T-helper 17 cell (primary cell): ENCODE results near the gene HMCN2. TPM values are rescaled to one million over a fixed set of nuclear protein-coding genes. Genes with fewer than 3 reads are reported as not detected.

ENCODE experiments used
- ATAC-seq: fragments of 150-1000 bp; cut with Tn5 transposase; 2 replicates; pipeline ENCODE4 v1.10.0; 2021; ENCODE audit warnings: mild to moderate bottlenecking, moderate library complexity
- DNase-seq, 3 donors: peaks; one replicate each; pipeline versions ENCODE4 v3.0.0 to v3.0.0-alpha.2; 2020 to 2021
- H3K9me3 ChIP-seq: one replicate; pipeline ENCODE4 v1.7.0; 2013; ENCODE audit warnings: low read length, mild to moderate bottlenecking; ENCODE audit not compliant: control insufficient read depth, poor library complexity, severe bottlenecking
- H3K27ac Mint-ChIP-seq: one replicate; pipeline ENCODE4 v1.8.0; 2022; ENCODE audit warnings: mild to moderate bottlenecking, moderate library complexity, mixed read lengths
- H3K27me3 Mint-ChIP-seq: one replicate; pipeline ENCODE4 v1.8.0; 2022; ENCODE audit warnings: mixed read lengths
- H3K36me3 Mint-ChIP-seq: one replicate; pipeline ENCODE4 v1.8.0; 2022; ENCODE audit warnings: low read depth, mixed read lengths
- H3K4me1 Mint-ChIP-seq: one replicate; pipeline ENCODE4 v1.8.0; 2022; ENCODE audit warnings: mild to moderate bottlenecking, mixed read lengths
- H3K4me3 Mint-ChIP-seq: one replicate; pipeline ENCODE4 v1.8.0; 2022; ENCODE audit warnings: mild to moderate bottlenecking, moderate library complexity, mixed read lengths
- total RNA-seq, 4 donors: library from RNA in 2 of 4; stranded (reverse) in 2 of 4; gene quantifications; one replicate each; pipeline ENCODE4 v1.2.3 and lab custom pipeline; 2022 to 2026

HMCN2 gene
- total RNA-seq, result under 1 TPM in 1 of 2 donors, not detected in 1; 0.12 TPM
- total RNA-seq (lab: John Stamatoyannopoulos, UW), result 0 to 0.46 reads per million in 2 donors

DNA sequence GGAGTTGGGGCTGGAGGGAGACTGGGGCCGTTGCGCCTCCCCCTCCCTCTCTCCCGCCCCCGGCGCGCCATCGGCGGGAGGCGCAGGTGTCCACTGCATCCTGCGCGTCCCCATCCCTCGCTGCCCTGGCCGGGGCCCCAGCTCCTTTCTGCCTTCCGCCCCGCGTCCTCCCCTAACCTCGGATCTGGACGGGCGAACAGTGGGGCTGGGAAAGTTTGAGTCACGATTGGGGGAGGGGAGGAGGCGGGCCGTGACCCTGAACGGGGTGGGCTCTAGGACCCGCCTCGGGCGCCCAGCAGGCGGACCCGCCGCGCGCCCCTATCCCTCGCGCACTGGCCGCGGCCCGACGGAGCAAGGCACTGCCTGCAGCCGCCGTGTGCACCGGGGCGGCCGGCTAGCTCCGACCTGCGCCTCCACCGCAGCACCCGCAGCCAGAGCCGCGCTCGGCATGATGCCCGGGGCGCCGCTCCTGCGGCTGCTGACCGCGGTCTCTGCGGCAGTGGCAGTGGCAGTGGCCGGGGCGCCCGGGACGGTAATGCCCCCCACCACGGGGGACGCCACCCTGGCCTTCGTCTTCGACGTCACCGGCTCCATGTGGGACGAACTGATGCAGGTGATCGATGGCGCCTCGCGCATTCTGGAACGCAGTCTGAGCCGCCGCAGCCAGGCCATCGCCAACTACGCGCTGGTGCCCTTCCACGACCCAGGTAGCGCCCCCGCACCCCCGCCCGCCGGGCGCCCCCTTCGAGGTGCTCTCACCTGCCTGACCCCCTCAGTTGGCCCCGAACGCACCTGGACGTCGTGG lies at the start of gene HMCN2:
Gene HMCN2 (plus strand): TSS at position 330 of the 805 bp plus-strand sequence. CDS start 119 bp downstream, at position 449.
- Mint-ChIP-seq H3K27ac (no peak within 1 kb of the TSS), H3K4me1 (peaks cover 13% of the 10 kb centered on the region), H3K4me3 (peak within 1 kb of the TSS; percentile 71), H3K36me3 (peaks cover 7% of the 10 kb centered on the region), H3K27me3 (peaks cover 71% of the 10 kb centered on the region)
- DNase-seq (no peak), ATAC-seq (no peak)
- H3K9me3 ChIP-seq, result no peaks in the 10 kb centered on the region

- DNase-seq, result no peak
- H3K27me3 Mint-ChIP-seq, result no peaks in the 10 kb centered on the region
- H3K27ac Mint-ChIP-seq, result no peak overlapping the region
- H3K9me3 ChIP-seq, result no peaks in the 10 kb centered on the region
- no peak overlapping the region for H3K4me3 Mint-ChIP-seq
- no peaks in the 10 kb centered on the region for H3K4me1 Mint-ChIP-seq
- ATAC-seq, result no peak
- no peaks in the 10 kb centered on the region for H3K36me3 Mint-ChIP-seq
Measured at GRCh38 chr9:130217838-130218237, 47.7 kb upstream of the HMCN2 start.

DNA sequence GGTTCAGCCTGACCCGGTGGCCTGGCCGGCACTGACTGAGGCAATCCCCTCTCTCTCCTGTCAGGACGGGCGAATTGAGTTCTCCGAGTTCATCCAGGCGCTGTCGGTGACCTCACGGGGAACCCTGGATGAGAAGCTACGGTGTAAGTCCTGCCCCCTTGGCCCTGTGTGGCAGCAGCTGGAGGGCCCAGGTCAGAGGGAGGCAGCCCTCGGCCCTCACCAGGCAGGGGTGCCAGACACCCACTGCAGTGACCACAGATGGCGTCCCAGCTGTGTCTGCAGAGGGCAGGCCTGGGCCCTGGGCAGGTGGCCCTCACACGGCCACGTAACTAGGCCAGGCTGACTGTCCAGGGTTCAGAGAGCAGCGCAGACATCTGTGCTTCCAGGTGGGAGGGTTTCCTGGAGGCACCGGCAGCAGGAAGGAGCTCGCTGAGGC lies 45.9 kb upstream of the HMCN2 start:
- H3K27me3 Mint-ChIP-seq, result no peaks in the 10 kb centered on the region
- DNase-seq (no peak), ATAC-seq (no peak)
- H3K36me3 Mint-ChIP-seq, result no peaks in the 10 kb centered on the region
- H3K27ac Mint-ChIP-seq, result no peak overlapping the region
- H3K4me1 Mint-ChIP-seq, result no peaks in the 10 kb centered on the region
- no peak overlapping the region for H3K4me3 Mint-ChIP-seq
- no peaks in the 10 kb centered on the region for H3K9me3 ChIP-seq

- H3K4me1 Mint-ChIP-seq, result no peaks in the 10 kb centered on the region
- ATAC-seq (no peak), DNase-seq (no peak)
- H3K27ac Mint-ChIP-seq, result no peak overlapping the region
- no peaks in the 10 kb centered on the region for H3K9me3 ChIP-seq
- no peaks in the 10 kb centered on the region for H3K27me3 Mint-ChIP-seq
- H3K36me3 Mint-ChIP-seq, result no peaks in the 10 kb centered on the region
- no peak overlapping the region for H3K4me3 Mint-ChIP-seq
Measured at GRCh38 chr9:130220352-130220751, 45.2 kb upstream of the HMCN2 start.

DNA sequence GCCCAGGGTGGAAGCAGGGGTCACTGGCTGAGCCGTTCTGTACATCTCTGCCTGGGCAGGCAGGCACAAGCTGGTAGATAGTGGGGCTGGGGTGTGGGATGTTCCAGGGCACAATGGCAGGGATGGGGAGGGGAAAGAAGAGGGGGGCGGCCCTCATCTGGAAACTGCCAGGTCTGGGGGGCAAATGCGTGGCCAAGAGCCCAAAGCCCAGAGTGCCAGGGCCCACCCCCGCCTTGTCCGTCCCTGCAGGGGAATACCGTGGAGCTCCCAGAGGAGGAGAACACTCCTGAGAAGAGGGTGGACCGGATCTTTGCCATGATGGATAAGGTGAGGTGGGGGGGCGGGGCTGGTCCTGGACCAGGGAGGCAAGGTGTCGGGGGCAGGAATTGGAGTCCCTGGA lies 42.7 kb upstream of the HMCN2 start:
- peaks cover under 1% of the 10 kb centered on the region for H3K9me3 ChIP-seq
- H3K4me3 Mint-ChIP-seq, result no peak overlapping the region
- H3K4me1 Mint-ChIP-seq, result no peaks in the 10 kb centered on the region
- no peak overlapping the region for H3K27ac Mint-ChIP-seq
- ATAC-seq (no peak), DNase-seq (no peak)
- H3K27me3 Mint-ChIP-seq, result no peaks in the 10 kb centered on the region
- no peaks in the 10 kb centered on the region for H3K36me3 Mint-ChIP-seq

GRCh38 chr9:130225071-130225470 lies 40.5 kb upstream of the HMCN2 start:
- no peaks in the 10 kb centered on the region for H3K4me1 Mint-ChIP-seq
- H3K9me3 ChIP-seq, result peaks cover 4% of the 10 kb centered on the region
- H3K27ac Mint-ChIP-seq, result no peak overlapping the region
- DNase-seq (no peak), ATAC-seq (no peak)
- no peaks in the 10 kb centered on the region for H3K27me3 Mint-ChIP-seq
- H3K4me3 Mint-ChIP-seq, result no peak overlapping the region
- no peaks in the 10 kb centered on the region for H3K36me3 Mint-ChIP-seq

- Mint-ChIP-seq H3K36me3 (no peaks in the 10 kb centered on the region), H3K27ac (no peak overlapping the region), H3K4me1 (no peaks in the 10 kb centered on the region), H3K4me3 (no peak overlapping the region), H3K27me3 (no peaks in the 10 kb centered on the region)
- peaks cover 4% of the 10 kb centered on the region for H3K9me3 ChIP-seq
- ATAC-seq (no peak), DNase-seq (no peak)
Measured at GRCh38 chr9:130225586-130225985, 40.0 kb upstream of the HMCN2 start.

- Mint-ChIP-seq H3K36me3 (no peaks in the 10 kb centered on the region), H3K4me1 (no peaks in the 10 kb centered on the region), H3K27ac (no peak overlapping the region), H3K4me3 (no peak overlapping the region), H3K27me3 (no peaks in the 10 kb centered on the region)
- no peak for DNase-seq
- ATAC-seq, result no peak
- peaks cover 4% of the 10 kb centered on the region for H3K9me3 ChIP-seq
Measured at GRCh38 chr9:130226112-130226511, 39.4 kb upstream of the HMCN2 start.

DNA sequence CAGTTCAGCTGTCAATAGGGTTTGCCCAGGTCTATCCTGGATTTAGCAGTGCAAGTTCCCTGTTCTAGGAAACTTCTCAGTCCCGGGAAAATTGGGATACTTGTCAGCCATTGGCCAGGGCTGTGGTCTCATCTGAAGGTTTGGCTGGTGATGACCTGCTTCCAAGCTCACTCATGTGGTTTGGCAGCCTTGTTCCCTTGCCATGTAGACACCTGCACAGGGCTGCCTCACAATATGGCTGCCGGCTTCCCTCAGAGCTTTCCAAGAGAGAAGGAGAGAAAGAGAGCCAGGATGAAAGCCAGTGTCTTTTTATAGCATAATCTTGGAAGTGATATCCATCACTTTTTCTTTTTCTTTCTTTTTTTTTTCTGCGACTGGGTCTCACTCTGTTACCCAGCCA lies 37.7 kb upstream of the HMCN2 start:
- H3K27ac Mint-ChIP-seq, result no peak overlapping the region
- H3K36me3 Mint-ChIP-seq, result no peaks in the 10 kb centered on the region
- no peaks in the 10 kb centered on the region for H3K27me3 Mint-ChIP-seq
- no peak for DNase-seq
- H3K4me3 Mint-ChIP-seq, result no peak overlapping the region
- ATAC-seq, result no peak
- H3K9me3 ChIP-seq, result peaks cover 4% of the 10 kb centered on the region
- no peaks in the 10 kb centered on the region for H3K4me1 Mint-ChIP-seq

GRCh38 chr9:130229759-130230158 lies 35.8 kb upstream of the HMCN2 start:
- peaks cover 4% of the 10 kb centered on the region for H3K9me3 ChIP-seq
- no peak overlapping the region for H3K4me3 Mint-ChIP-seq
- ATAC-seq (no peak), DNase-seq (no peak)
- no peak overlapping the region for H3K27ac Mint-ChIP-seq
- H3K27me3 Mint-ChIP-seq, result no peaks in the 10 kb centered on the region
- H3K4me1 Mint-ChIP-seq, result no peaks in the 10 kb centered on the region
- no peaks in the 10 kb centered on the region for H3K36me3 Mint-ChIP-seq

DNA sequence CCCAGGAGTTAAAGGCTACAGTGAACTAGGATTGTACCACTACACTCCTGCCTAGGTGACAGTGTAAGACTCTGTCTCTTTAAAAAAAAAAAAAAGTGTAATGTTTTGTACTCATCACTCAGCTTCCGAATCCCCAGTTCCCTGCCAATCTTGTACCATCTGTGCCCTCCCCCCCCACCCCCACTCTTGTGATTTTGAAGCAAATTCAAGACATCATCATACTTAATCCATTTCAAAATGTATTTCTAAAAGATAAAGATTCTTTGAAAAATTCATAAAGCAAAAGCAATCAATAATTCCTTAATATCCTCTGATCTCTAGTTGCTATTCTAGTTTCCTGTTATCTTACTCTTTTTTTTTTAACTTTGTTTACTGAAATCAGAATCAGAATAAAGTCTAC lies 34.9 kb upstream of the HMCN2 start:
- Mint-ChIP-seq H3K36me3 (no peaks in the 10 kb centered on the region), H3K4me3 (no peak overlapping the region), H3K27me3 (no peaks in the 10 kb centered on the region), H3K4me1 (no peaks in the 10 kb centered on the region), H3K27ac (no peak overlapping the region)
- no peak for DNase-seq
- no peak for ATAC-seq
- peaks cover 4% of the 10 kb centered on the region for H3K9me3 ChIP-seq

DNA sequence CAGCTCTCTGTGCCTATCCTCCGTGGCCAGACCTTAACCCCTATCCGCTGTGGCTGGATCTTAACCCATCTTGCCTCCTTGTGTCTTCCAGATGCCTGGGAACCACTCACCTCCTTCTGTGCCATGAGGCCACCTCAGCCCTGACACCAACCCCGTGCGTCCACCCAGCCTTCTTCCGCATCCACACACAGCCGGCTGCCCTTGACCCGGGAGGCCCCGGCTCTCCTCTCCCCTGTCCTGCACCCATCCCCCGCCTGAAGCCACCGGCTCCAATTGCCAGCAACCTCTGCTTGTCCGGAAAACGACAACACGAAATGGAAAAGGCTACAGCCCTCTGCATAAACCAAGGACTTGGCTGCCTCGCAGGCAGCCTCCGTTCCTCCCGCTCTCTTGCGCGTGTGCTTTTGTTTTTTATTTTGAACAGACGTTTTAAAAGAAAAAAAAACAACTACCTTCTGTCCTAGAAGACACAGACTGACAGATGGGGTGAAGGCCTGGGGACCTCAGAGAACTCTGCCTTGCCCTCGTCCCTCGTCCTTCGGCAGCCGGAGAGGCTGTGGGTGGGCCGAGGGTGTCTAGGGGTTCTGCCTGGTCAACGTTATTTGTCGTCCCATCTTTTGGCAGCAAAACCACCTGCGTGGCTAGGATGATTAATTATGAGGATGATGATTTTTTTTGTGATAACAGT lies 32.5 kb upstream of the HMCN2 start:
- Mint-ChIP-seq H3K27ac (no peak overlapping the region), H3K4me3 (no peak overlapping the region), H3K27me3 (no peaks in the 10 kb centered on the region), H3K4me1 (peaks cover 5% of the 10 kb centered on the region), H3K36me3 (no peaks in the 10 kb centered on the region)
- ATAC-seq (no peak), DNase-seq (no peak)
- H3K9me3 ChIP-seq, result peaks cover under 1% of the 10 kb centered on the region

- no peaks in the 10 kb centered on the region for H3K36me3 Mint-ChIP-seq
- H3K4me3 Mint-ChIP-seq, result no peak overlapping the region
- H3K4me1 Mint-ChIP-seq, result peaks cover 5% of the 10 kb centered on the region
- no peak overlapping the region for H3K27ac Mint-ChIP-seq
- no peaks in the 10 kb centered on the region for H3K9me3 ChIP-seq
- ATAC-seq, result no peak
- H3K27me3 Mint-ChIP-seq, result no peaks in the 10 kb centered on the region
- DNase-seq, result no peak
Measured at GRCh38 chr9:130233587-130233945, 32.0 kb upstream of the HMCN2 start.
